Psoas muscle (tissue), 8 donors: ENCODE measurements around the gene ACADS. TPM values are rescaled to one million over a fixed set of nuclear protein-coding genes. Genes with fewer than 3 reads are reported as not detected.

Experiments
- ATAC-seq, 4 donors: fragments of 200-7000 bp; cut with Tn5 transposase; one replicate each; pipeline ENCODE4 v1.9.1; 2020; ENCODE audit warnings: moderate library complexity in 3 of 4, mild to moderate bottlenecking in 2 of 4
- DNase-seq, 2 donors: peaks; one replicate each; pipeline ENCODE4 v3.0.0-alpha.2; 2020
- H3K27ac ChIP-seq: fragments of 200-600 bp; one replicate; pipeline ENCODE4 v1.8.0; 2022
- H3K27me3 ChIP-seq, 3 donors: fragments of 200-600 bp in 1 of 3; one replicate each; pipeline versions ENCODE4 v1.6.1 to v1.8.0; 2013 to 2022; ENCODE audit warnings: low read length in 2 of 3, mild to moderate bottlenecking in 2 of 3, moderate library complexity in 1 of 3; ENCODE audit not compliant: insufficient read depth in 3 of 3
- H3K36me3 ChIP-seq, 2 donors: fragments of 200-600 bp in 1 of 2; one replicate each; pipeline versions ENCODE4 v1.6.1 to v1.8.0; 2013 to 2022; ENCODE audit warnings: low read depth in 1 of 2, mild to moderate bottlenecking in 1 of 2, moderate library complexity in 1 of 2; ENCODE audit not compliant: insufficient read depth in 1 of 2
- H3K4me1 ChIP-seq: fragments of 200-600 bp; one replicate; pipeline ENCODE4 v1.8.0; 2022
- H3K4me3 ChIP-seq: fragments of 200-600 bp; one replicate; pipeline ENCODE4 v1.8.0; 2022; ENCODE audit warnings: mild to moderate bottlenecking
- H3K9me3 ChIP-seq: fragments of 200-600 bp; one replicate; pipeline ENCODE4 v1.8.0; 2022
- CTCF ChIP-seq: fragments of 200-600 bp; IDR thresholded peaks from one replicate; pipeline ENCODE4 v1.8.0; 2022; ENCODE audit warnings: antibody characterized with exemption
- WGBS, 3 donors: extraction: QIAGEN DNeasy Blood & Tissue Kit; methylation state at CpG; one replicate each; pipeline versions ENCODE4 v1.1.6 to v1.1.7; 2013; 5-methylcytosine and 5-hydroxymethylcytosine counted together
- intact Hi-C, 2 donors: fragments of 100-400 bp; cut with DNase I; formaldehyde crosslinking; loops; one replicate each; pipeline versions ENCODE4 v1.11.0 to v1.14.2; 2022
- long read RNA-seq, 2 donors: library from polyadenylated mRNA; unstranded; transcript quantifications; one replicate each; pipeline ENCODE4 v2.0.0, GENCODE V29; 2021
- polyA plus RNA-seq, 3 donors: library from polyadenylated mRNA; stranded (reverse); fragments of 200-250 nt; gene quantifications; one replicate each; pipeline ENCODE4 v1.2.3, GENCODE V29; 2013
- total RNA-seq, 4 donors: library from RNA; stranded (reverse); fragmentation: NEBNext Ultra II Directional in 2 of 4; extraction: Animal tissue kit (Norgen Biotek cat#: 25700) in 2 of 4; gene quantifications; one replicate each; pipeline versions ENCODE4 v1.2.1 to v1.2.4, GENCODE V29; 2021 to 2023
- donor health status: healthy with polysubstance abuse.
- donor health status: DM: no; HTN: no; CAD: no; lungs with moderate emphysema.
- donor health status: Bipolar disorder and iron deficiency.
- donor health status: healthy.
- donor health status: DM: yes; HTN: yes; CAD: no.
- donor health status: DM: no; HTN: no; CAD: no.
- donor health status: DM: no; HTN: no; CAD: no.
- donor health status: DM: yes; HTN: yes; CAD: no.

Gene ACADS
- total RNA-seq, result 100 to 1,000 TPM in 2 of 4 donors, 10 to 100 TPM in 2; 81.9 to 109 (median 102) TPM
- 100 to 1,000 TPM; 106 to 120 (median 106) TPM for polyA plus RNA-seq
- long read RNA-seq, donor 1, transcript ACADS-201 (10 exons, 1,950 nt), result major isoform, 255 of 295 reads
- long read RNA-seq, donor 1, partial matches to known transcripts, result 29 of 295 reads
- long read RNA-seq, donor 1, other reads (novel, unspliced or antisense), result 11 of 295 reads
- long read RNA-seq, donor 2, transcript ACADS-201 (10 exons, 1,950 nt), result major isoform, 383 of 440 reads
- long read RNA-seq, donor 2, partial matches to known transcripts, result 34 of 440 reads
- long read RNA-seq, donor 2, other reads (novel, unspliced or antisense), result 23 of 440 reads

GRCh38 chr12:120725659-120726509 lies at the start of gene ACADS:
TSS of gene ACADS (plus strand) at chr12:120725826. CDS start at chr12:120725886, 60 bp downstream.
- Histone ChIP-seq H3K9me3 (no peaks in the 10 kb centered on the region), H3K27ac (peak within 1 kb of the TSS; percentile 92), H3K4me3 (peak within 1 kb of the TSS; percentile 91), H3K27me3 (no peaks in the 10 kb centered on the region), H3K36me3 (peaks cover 7 to 73% of the 10 kb centered on the region in 2 donors), H3K4me1 (peaks cover 24% of the 10 kb centered on the region)
- WGBS, 3 donors, result 2 to 6% (median 3%) methylated on average over 46 to 66 of the region's 66 CpGs
- ATAC-seq, result peak; percentile 96 to 99 (median 98)
- TF ChIP-seq CTCF, result no peak
- intact Hi-C loops, result loop anchor here (5.0 kb wide), 1 partner anchor 246 kb away; no protein-coding TSS in a partner anchor
- peak; percentile 92 to 96 for DNase-seq

- intact Hi-C loops, result no loop called here
- no peaks in the 10 kb centered on the region for H3K36me3 ChIP-seq
- H3K4me3 ChIP-seq, result no peak overlapping the region
- WGBS, 3 donors, result 38 to 50% (median 49%) methylated on average over 7 of the region's 7 CpGs
- H3K4me1 ChIP-seq, result no peaks in the 10 kb centered on the region
- ATAC-seq (peak in 3 of 4 donors; percentile 35 to 57 (median 53)), DNase-seq (peak; percentile 39 to 67)
- peak overlapping the region; percentile 61 for H3K27ac ChIP-seq
- H3K27me3 ChIP-seq, result no peaks in the 10 kb centered on the region
- no peaks in the 10 kb centered on the region for H3K9me3 ChIP-seq
- TF ChIP-seq CTCF, result no peak
These were observed 47.7 kb upstream of the ACADS start for GRCh38 chr12:120677765-120678473.

GRCh38 chr12:120678572-120678971 lies 47.1 kb upstream of the ACADS start:
- H3K27ac ChIP-seq, result peak overlapping the region; percentile 61
- H3K36me3 ChIP-seq, result no peaks in the 10 kb centered on the region
- ATAC-seq, result no peak
- H3K4me1 ChIP-seq, result no peaks in the 10 kb centered on the region
- 69 to 70% (median 70%) methylated on average over 8 of the region's 8 CpGs for WGBS, 3 donors
- no peak for DNase-seq
- intact Hi-C loops, result no loop called here
- no peak overlapping the region for H3K4me3 ChIP-seq
- no peak for TF ChIP-seq CTCF
- H3K9me3 ChIP-seq, result no peaks in the 10 kb centered on the region
- H3K27me3 ChIP-seq, result no peaks in the 10 kb centered on the region

GRCh38 chr12:120680165-120680738 lies 45.4 kb upstream of the ACADS start:
- H3K9me3 ChIP-seq, result no peaks in the 10 kb centered on the region
- H3K27ac ChIP-seq, result no peak overlapping the region
- ATAC-seq, result no peak
- WGBS, 3 donors, result 51 to 59% (median 52%) methylated on average over 5 of the region's 5 CpGs
- no peak overlapping the region for H3K4me3 ChIP-seq
- no peaks in the 10 kb centered on the region for H3K4me1 ChIP-seq
- no peak for TF ChIP-seq CTCF
- no peaks in the 10 kb centered on the region for H3K27me3 ChIP-seq
- H3K36me3 ChIP-seq, result no peaks in the 10 kb centered on the region
- intact Hi-C loops, result loop anchor here in 1 of 2 donors (10.0 kb wide), 1 partner anchor 235 kb away; the partner anchor contains the start of genes GATC and TRIAP1
- no peak for DNase-seq
